ENCODE data around the gene PPIL3. TPM values are rescaled to one million over a fixed set of nuclear protein-coding genes. Genes with fewer than 3 reads are reported as not detected.

PPIL3 gene
- polyA plus RNA-seq, 1 of the 3 experiments (the other 2 are of a cell fraction), result 44.9 TPM

- Histone ChIP-seq H3K9me2 (no peaks in the 10 kb centered on the region), H3K36me3 (replicated peaks in 1 of 2; ENCODE audit: control insufficient read depth in 1 of 2, insufficient read depth in 2 of 2, low read length in 1 of 2) (peaks cover 40 to 46% of the 10 kb centered on the region in 2 experiments), H3K4me1 (ENCODE audit: control insufficient read depth in 1 of 2, insufficient read depth in 2 of 2, low read depth in 1 of 2, low read length in 1 of 2) (no peaks in the 10 kb centered on the region), H4K20me1 (ENCODE audit: insufficient read depth) (peaks cover 10% of the 10 kb centered on the region; the same call in 1 of the 2 replicates), H3K27me3 (ENCODE audit: insufficient read depth) (no peaks in the 10 kb centered on the region), H3K27ac (ENCODE audit: low read depth in 2 of 2, low read length in 1 of 2) (no peak overlapping the region), H3K9ac (no peak overlapping the region), H3K9me3 (no peaks in the 10 kb centered on the region), H3F3A (replicated peaks; ENCODE audit: insufficient read depth) (peaks cover 59% of the 10 kb centered on the region), H3K79me2 (ENCODE audit: insufficient read depth) (peaks cover 12% of the 10 kb centered on the region; the same call in 1 of the 2 replicates), H3K4me2 (no peak overlapping the region), H3K4me3 (ENCODE audit: low read depth in 2 of 2, low read length in 1 of 2) (no peak overlapping the region), H2AFZ (ENCODE audit: low read depth) (no peak overlapping the region)
- WGBS (ENCODE audit: low lambda C conversion rate), result 94% methylated on average over 14 of the region's 14 CpGs
- DNase-seq, result no peak
- ChIA-PET CTCF (interaction anchor here (1.2 kb wide), 1 partner anchor 9 kb away, joined by 4 read pairs; no protein-coding TSS in a partner anchor), POLR2A (interaction anchor here (0.7 kb wide), 1 partner anchor 182 kb away, joined by 5 read pairs; no protein-coding TSS in a partner anchor)
- TF ChIP-seq POLR2AphosphoS5 (IDR thresholded peaks at IDR 0.05; ENCODE audit: low read depth, low read length), result peak; percentile 26; the same call in 1 of the 2 replicates
- TF ChIP-seq SMC3 (IDR thresholded peaks at IDR 0.05; ENCODE audit: low read depth, low read length), result no peak
- TF ChIP-seq SIN3A (IDR thresholded peaks at IDR 0.05; ENCODE audit: borderline replicate concordance, low read depth, low read length), result no peak
These were observed 38.2 kb downstream of the PPIL3 start for GRCh38 chr2:200850512-200851256.

GRCh38 chr2:200847939-200848338 is 40.9 kb downstream of the PPIL3 start:
- Histone ChIP-seq H3K4me1 (ENCODE audit: control insufficient read depth in 1 of 2, insufficient read depth in 2 of 2, low read depth in 1 of 2, low read length in 1 of 2) (no peaks in the 10 kb centered on the region), H3K4me3 (ENCODE audit: low read depth in 2 of 2, low read length in 1 of 2) (no peak overlapping the region), H3K36me3 (replicated peaks in 1 of 2; ENCODE audit: control insufficient read depth in 1 of 2, insufficient read depth in 2 of 2, low read length in 1 of 2) (peaks cover 19 to 20% of the 10 kb centered on the region in 2 experiments), H3K27ac (ENCODE audit: low read depth in 2 of 2, low read length in 1 of 2) (no peak overlapping the region), H4K20me1 (ENCODE audit: insufficient read depth) (no peaks in the 10 kb centered on the region; the same call in 1 of the 2 replicates), H3K9me3 (no peaks in the 10 kb centered on the region), H2AFZ (ENCODE audit: low read depth) (no peak overlapping the region), H3K9me2 (no peaks in the 10 kb centered on the region), H3K9ac (no peak overlapping the region), H3K4me2 (no peak overlapping the region), H3K79me2 (ENCODE audit: insufficient read depth) (no peaks in the 10 kb centered on the region), H3F3A (replicated peaks; ENCODE audit: insufficient read depth) (peaks cover 36% of the 10 kb centered on the region), H3K27me3 (ENCODE audit: insufficient read depth) (no peaks in the 10 kb centered on the region)
- CTCF ChIA-PET, result no interaction called here
- POLR2A ChIA-PET, result no interaction called here
- WGBS (ENCODE audit: low lambda C conversion rate), result 81% methylated on average over 4 of the region's 4 CpGs
- DNase-seq, result no peak
- TF ChIP-seq TEAD4 (IDR thresholded peaks at IDR 0.05; ENCODE audit: borderline replicate concordance, insufficient read depth), result no peak
- no peak for TF ChIP-seq NFIC (IDR thresholded peaks at IDR 0.05; ENCODE audit: borderline replicate concordance)
- TF ChIP-seq POLR2AphosphoS5 (IDR thresholded peaks at IDR 0.05; ENCODE audit: low read depth, low read length), result no peak
- TF ChIP-seq FOSL2 (IDR thresholded peaks at IDR 0.05; ENCODE audit: borderline replicate concordance, low read depth), result no peak
- no peak for TF ChIP-seq RAD21 (IDR thresholded peaks at IDR 0.05; ENCODE audit: low read length)
- TF ChIP-seq FOXJ3 (CRISPR knock-in tag; IDR thresholded peaks at IDR 0.05), result no peak
- no peak for TF ChIP-seq NRF1 (IDR thresholded peaks at IDR 0.05; ENCODE audit: low read depth, low read length)
- no peak for TF ChIP-seq CHD2 (IDR thresholded peaks at IDR 0.05; ENCODE audit: low read length, partially characterized antibody)
- no peak for TF ChIP-seq MAX (IDR thresholded peaks at IDR 0.05; ENCODE audit: low read depth)

GRCh38 chr2:200847269-200847668 is 41.6 kb downstream of the PPIL3 start:
- H3K4me2 ChIP-seq, result no peak overlapping the region
- H3K9me3 ChIP-seq, result no peaks in the 10 kb centered on the region
- no peaks in the 10 kb centered on the region for H4K20me1 ChIP-seq (ENCODE audit: insufficient read depth)
- no peak for DNase-seq
- no peak overlapping the region for H3K9ac ChIP-seq
- no peak overlapping the region for H2AFZ ChIP-seq (ENCODE audit: low read depth)
- peaks cover 13% of the 10 kb centered on the region in 2 experiments for H3K36me3 ChIP-seq (replicated peaks in 1 of 2; ENCODE audit: control insufficient read depth in 1 of 2, insufficient read depth in 2 of 2, low read length in 1 of 2)
- H3K27me3 ChIP-seq (ENCODE audit: insufficient read depth), result no peaks in the 10 kb centered on the region
- ChIA-PET POLR2A (no interaction called here), CTCF (interaction anchor here (1.0 kb wide), 1 partner anchor 12 kb away, joined by 3 read pairs; no protein-coding TSS in a partner anchor)
- no peaks in the 10 kb centered on the region for H3K4me1 ChIP-seq (ENCODE audit: control insufficient read depth in 1 of 2, insufficient read depth in 2 of 2, low read depth in 1 of 2, low read length in 1 of 2)
- no peaks in the 10 kb centered on the region for H3K9me2 ChIP-seq
- no peak overlapping the region for H3K4me3 ChIP-seq (ENCODE audit: low read depth in 2 of 2, low read length in 1 of 2)
- no peaks in the 10 kb centered on the region for H3K79me2 ChIP-seq (ENCODE audit: insufficient read depth)
- H3K27ac ChIP-seq (ENCODE audit: low read depth in 2 of 2, low read length in 1 of 2), result no peak overlapping the region
- H3F3A ChIP-seq (replicated peaks; ENCODE audit: insufficient read depth), result peaks cover 29% of the 10 kb centered on the region
- TF ChIP-seq ELF1 (IDR thresholded peaks at IDR 0.05), result no peak
- no peak for TF ChIP-seq NFIC (IDR thresholded peaks at IDR 0.05; ENCODE audit: borderline replicate concordance)
- no peak for TF ChIP-seq RAD21 (IDR thresholded peaks at IDR 0.05; ENCODE audit: low read length)
- no peak for TF ChIP-seq RCOR1 (IDR thresholded peaks at IDR 0.05; ENCODE audit: low read length)
- no peak for TF ChIP-seq USF2 (IDR thresholded peaks at IDR 0.05; ENCODE audit: borderline replicate concordance, low read depth, low read length)
- TF ChIP-seq EZH2phosphoT487 (IDR thresholded peaks at IDR 0.05; ENCODE audit: borderline replicate concordance, low read depth), result no peak
- no peak for TF ChIP-seq SMC3 (IDR thresholded peaks at IDR 0.05; ENCODE audit: low read depth, low read length)
- no peak for TF ChIP-seq FOXM1 (IDR thresholded peaks at IDR 0.05; ENCODE audit: low read depth)
- TF ChIP-seq EP300 (IDR thresholded peaks at IDR 0.05; ENCODE audit: borderline replicate concordance in 1 of 2, low read depth in 1 of 2, low read length in 1 of 2), result no peak
- no peak for TF ChIP-seq JUND (IDR thresholded peaks at IDR 0.05)
- no peak for TF ChIP-seq TAF1 (IDR thresholded peaks at IDR 0.05; ENCODE audit: borderline replicate concordance, low read depth, low read length)
- TF ChIP-seq GABPA (IDR thresholded peaks at IDR 0.05; ENCODE audit: low read depth), result no peak
- TF ChIP-seq RFX5 (IDR thresholded peaks at IDR 0.05; ENCODE audit: low read length), result no peak

Measured in SK-N-SH (cell line).